Measurements from ENCODE around the gene GNMT.
"Not testable (repeated sequence)": the region's sequence is repeated elsewhere in the genome, so short reads cannot be mapped to it uniquely, and the experiment has no call there.

Gene GNMT

DNA sequence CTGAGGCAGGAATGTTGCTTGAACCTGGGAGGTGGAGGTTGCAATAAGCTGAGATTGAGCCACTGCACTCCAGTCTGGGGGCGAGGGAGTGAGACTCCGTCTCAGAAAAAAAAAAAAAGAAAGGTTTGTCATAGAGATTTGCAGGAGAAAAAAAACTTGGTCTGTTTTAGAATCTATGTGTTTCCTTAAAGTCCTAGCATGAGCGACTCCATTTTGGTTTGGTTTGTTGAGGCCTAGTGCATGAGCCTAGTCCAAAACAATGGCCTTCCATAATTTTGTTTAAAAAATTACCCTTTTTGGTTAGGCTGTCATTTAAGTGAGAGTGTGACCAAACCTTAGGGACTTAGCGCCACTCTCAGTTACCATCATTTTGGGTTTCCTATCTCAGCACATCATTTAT, 8.2 kb upstream of the GNMT start:
- no peaks in the 10 kb centered on the region for H3K36me3 ChIP-seq (ENCODE audit: control insufficient read depth, insufficient read depth, low read length)
- no peak overlapping the region for H3K9ac ChIP-seq (ENCODE audit: low read depth, low read length)
- H3K27me3 ChIP-seq (ENCODE audit: control insufficient read depth, insufficient read depth, low read length), result no peaks in the 10 kb centered on the region
- no peak overlapping the region for H3K4me3 ChIP-seq (ENCODE audit: low read depth, low read length)
- H3K4me1 ChIP-seq (ENCODE audit: control insufficient read depth, insufficient read depth, low read length), result peaks cover under 1% of the 10 kb centered on the region
- H3K9me3 ChIP-seq (ENCODE audit: control insufficient read depth, insufficient read depth, low read length), result no peaks in the 10 kb centered on the region

DNA sequence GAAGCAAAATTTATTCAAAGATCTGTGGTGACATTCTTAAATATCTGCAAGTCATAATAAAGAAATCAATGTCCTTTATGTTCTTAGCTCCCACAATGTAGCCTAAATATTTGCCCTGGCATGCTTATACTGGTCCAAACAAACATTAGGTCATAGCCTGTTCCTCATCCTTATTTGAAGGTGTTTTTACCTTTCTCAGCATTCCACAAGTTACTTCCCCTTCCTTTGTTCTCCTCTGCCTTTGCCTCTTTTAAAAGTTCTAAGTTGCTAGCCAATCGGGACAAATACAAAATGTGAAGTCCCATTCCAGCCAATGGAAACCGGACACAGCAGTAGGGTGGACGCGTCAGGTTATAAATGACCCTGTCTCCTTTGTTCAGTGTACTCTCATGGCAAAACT, 6.1 kb upstream of the GNMT start:
- H3K27me3 ChIP-seq (ENCODE audit: control insufficient read depth, insufficient read depth, low read length); H3K36me3 ChIP-seq (ENCODE audit: control insufficient read depth, insufficient read depth, low read length): not testable (repeated sequence)

DNA sequence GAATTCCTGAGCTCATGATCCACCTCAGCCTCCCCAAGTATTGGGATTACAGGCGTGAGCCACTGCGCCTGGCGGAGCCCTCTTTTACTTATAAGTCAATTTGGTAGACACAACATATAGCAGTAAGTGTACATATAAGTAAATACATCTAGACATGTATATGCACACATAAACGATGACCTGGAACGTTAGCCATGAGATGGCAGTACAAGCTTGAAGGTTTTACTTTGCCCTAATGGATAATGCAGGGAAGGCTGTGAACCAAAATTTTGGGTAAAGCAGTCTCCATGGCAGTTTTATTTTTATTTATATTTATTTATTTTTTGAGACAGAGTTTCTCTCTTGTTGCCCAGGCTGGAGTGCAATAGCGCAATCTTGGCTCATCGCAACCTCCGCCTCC, 2.4 kb upstream of the GNMT start:
- peaks cover 3% of the 10 kb centered on the region for H3K36me3 ChIP-seq (ENCODE audit: control insufficient read depth, insufficient read depth, low read length)
- H3K4me3 ChIP-seq (ENCODE audit: low read depth, low read length), result no peak overlapping the region
- H3K9ac ChIP-seq (ENCODE audit: low read depth, low read length), result no peak overlapping the region
- H3K27me3 ChIP-seq (ENCODE audit: control insufficient read depth, insufficient read depth, low read length), result peaks cover 17% of the 10 kb centered on the region
- H3K9me3 ChIP-seq (ENCODE audit: control insufficient read depth, insufficient read depth, low read length), result no peaks in the 10 kb centered on the region
- H3K4me1 ChIP-seq (ENCODE audit: control insufficient read depth, insufficient read depth, low read length), result peaks cover 2% of the 10 kb centered on the region

More for the DNA sequence above, 6.1 kb upstream of the GNMT start:
- not testable (repeated sequence) for H3K4me3 ChIP-seq (ENCODE audit: low read depth, low read length); H3K9ac ChIP-seq (ENCODE audit: low read depth, low read length); H3K4me1 ChIP-seq (ENCODE audit: control insufficient read depth, insufficient read depth, low read length); H3K9me3 ChIP-seq (ENCODE audit: control insufficient read depth, insufficient read depth, low read length)

DNA sequence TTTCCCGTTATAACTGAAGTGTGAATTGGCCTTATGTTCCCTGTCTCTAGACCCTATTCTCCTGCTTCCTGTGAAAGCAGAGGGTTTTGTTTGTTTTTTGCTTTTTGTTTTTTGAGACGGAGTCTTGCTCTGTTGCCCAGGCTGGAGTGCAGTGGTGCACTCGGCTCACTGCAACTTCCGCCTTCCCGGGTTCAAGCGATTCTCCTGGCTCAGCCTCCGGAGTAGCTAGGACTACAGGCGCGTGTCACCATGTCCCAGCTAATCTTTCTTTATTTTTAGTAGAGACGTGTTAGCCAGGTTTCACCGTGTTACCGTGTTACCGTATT, 674 bp upstream of the GNMT start:
- Histone ChIP-seq H3K4me1 (ENCODE audit: control insufficient read depth, insufficient read depth, low read length) (peaks cover 2% of the 10 kb centered on the region), H3K27me3 (ENCODE audit: control insufficient read depth, insufficient read depth, low read length) (peaks cover 17% of the 10 kb centered on the region), H3K36me3 (ENCODE audit: control insufficient read depth, insufficient read depth, low read length) (peaks cover 6% of the 10 kb centered on the region), H3K9ac (ENCODE audit: low read depth, low read length) (peak overlapping the region; percentile 79), H3K4me3 (ENCODE audit: low read depth, low read length) (peak overlapping the region; percentile 88), H3K9me3 (ENCODE audit: control insufficient read depth, insufficient read depth, low read length) (no peaks in the 10 kb centered on the region)

DNA sequence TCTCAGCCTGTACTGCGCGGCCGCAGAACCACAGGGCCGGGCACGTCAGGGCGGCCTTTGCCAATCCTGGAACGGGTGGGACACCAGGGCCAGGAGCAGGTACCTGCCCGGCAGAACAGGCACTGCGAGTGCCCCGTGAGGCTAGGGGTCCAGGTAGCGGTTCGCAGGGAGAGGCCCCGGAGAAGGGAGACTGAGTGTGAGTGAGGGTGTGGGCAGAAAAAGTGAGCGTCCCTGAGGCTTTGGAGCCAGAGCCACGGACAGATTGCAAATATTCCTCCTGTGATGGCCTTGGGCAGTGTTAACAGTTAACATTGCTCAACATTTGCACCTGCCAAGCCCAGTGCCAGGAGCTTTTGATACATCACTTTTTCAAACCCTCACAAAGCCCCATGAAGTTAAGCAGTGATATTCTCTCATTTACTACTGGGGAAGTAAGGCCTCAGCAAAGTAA, 491 bp downstream of the GNMT start:
- Histone ChIP-seq H3K9ac (ENCODE audit: low read depth, low read length) (no peak overlapping the region), H3K4me3 (ENCODE audit: low read depth, low read length) (peak overlapping the region; percentile 88), H3K27me3 (ENCODE audit: control insufficient read depth, insufficient read depth, low read length) (peaks cover 17% of the 10 kb centered on the region), H3K36me3 (ENCODE audit: control insufficient read depth, insufficient read depth, low read length) (peaks cover 6% of the 10 kb centered on the region), H3K4me1 (ENCODE audit: control insufficient read depth, insufficient read depth, low read length) (peaks cover 2% of the 10 kb centered on the region), H3K9me3 (ENCODE audit: control insufficient read depth, insufficient read depth, low read length) (no peaks in the 10 kb centered on the region)

DNA sequence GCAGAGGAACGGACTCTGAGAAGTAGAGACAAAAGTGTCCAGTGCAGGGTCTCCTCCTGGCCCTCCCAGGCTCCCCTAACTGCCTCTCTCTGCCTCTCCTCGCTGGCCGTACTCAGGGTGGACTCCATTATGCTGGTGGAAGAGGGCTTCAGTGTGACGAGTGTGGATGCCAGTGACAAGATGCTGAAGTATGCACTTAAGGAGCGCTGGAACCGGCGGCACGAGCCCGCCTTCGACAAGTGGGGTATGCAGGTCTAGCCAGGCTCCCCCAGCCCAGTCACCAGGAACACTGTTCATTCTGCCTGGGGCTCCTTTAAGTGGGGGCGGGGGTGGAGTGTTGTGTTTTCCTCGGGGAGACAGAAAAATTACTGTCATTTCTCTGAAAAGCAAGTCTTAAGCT, 1.5 kb downstream of the GNMT start:
- Histone ChIP-seq H3K4me3 (ENCODE audit: low read depth, low read length) (no peak overlapping the region), H3K4me1 (ENCODE audit: control insufficient read depth, insufficient read depth, low read length) (peaks cover 2% of the 10 kb centered on the region), H3K9ac (ENCODE audit: low read depth, low read length) (no peak overlapping the region), H3K9me3 (ENCODE audit: control insufficient read depth, insufficient read depth, low read length) (no peaks in the 10 kb centered on the region), H3K36me3 (ENCODE audit: control insufficient read depth, insufficient read depth, low read length) (peaks cover 6% of the 10 kb centered on the region), H3K27me3 (ENCODE audit: control insufficient read depth, insufficient read depth, low read length) (peaks cover 17% of the 10 kb centered on the region)

DNA sequence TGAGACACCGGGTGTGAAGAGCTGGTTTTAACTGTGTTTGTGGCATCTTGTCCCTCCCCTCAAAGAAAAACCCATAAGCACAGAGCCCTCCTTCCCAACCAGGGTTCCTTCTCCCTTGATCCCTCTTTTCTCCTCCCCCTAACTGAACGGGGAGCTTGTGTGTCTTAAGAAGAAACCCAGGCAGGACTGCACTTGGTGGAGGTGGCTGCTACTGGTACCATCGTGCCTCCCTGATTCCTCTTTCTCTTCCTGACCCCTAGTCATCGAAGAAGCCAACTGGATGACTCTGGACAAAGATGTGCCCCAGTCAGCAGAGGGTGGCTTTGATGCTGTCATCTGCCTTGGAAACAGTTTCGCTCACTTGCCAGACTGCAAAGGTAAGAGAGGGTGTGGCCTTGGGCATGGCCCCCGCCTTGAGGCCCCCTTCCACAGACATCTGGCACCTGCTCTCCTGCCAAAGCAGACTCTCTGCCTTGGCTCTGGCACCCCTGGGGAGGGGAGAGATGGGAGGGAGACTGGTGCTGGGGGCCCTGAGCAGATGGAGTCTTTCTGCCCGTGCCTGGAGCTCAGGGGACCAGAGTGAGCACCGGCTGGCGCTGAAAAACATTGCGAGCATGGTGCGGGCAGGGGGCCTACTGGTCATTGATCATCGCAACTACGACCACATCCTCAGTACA, 2.1 kb downstream of the GNMT start:
- Histone ChIP-seq H3K27me3 (ENCODE audit: control insufficient read depth, insufficient read depth, low read length) (peaks cover 17% of the 10 kb centered on the region), H3K36me3 (ENCODE audit: control insufficient read depth, insufficient read depth, low read length) (peaks cover 6% of the 10 kb centered on the region), H3K4me1 (ENCODE audit: control insufficient read depth, insufficient read depth, low read length) (no peaks in the 10 kb centered on the region), H3K9me3 (ENCODE audit: control insufficient read depth, insufficient read depth, low read length) (no peaks in the 10 kb centered on the region), H3K9ac (ENCODE audit: low read depth, low read length) (no peak overlapping the region), H3K4me3 (ENCODE audit: low read depth, low read length) (no peak overlapping the region)

DNA sequence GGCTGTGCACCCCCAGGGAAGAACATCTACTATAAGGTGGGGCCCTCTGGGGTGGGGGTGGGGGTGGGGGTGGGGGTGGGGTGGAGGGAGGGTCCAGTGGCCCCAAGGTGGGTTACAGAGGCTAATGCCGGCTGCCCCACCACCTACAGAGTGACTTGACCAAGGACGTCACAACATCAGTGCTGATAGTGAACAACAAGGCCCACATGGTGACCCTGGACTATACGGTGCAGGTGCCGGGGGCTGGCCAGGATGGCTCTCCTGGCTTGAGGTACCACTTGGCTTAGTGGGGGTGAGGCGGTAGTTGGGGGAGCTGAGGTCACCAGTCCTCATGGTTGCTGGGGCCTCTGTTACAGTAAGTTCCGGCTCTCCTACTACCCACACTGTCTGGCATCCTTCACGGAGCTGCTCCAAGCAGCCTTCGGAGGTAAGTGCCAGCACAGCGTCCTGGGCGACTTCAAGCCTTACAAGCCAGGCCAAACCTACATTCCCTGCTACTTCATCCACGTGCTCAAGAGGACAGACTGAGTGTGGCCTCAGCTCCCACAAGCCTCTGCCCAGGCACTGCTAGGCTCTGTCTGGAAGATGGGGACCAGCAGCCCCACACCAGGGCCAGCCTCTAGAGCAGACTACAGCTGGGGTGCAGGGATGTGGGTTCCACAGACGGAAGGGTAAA, 2.8 kb downstream of the GNMT start:
- H3K27me3 ChIP-seq (ENCODE audit: control insufficient read depth, insufficient read depth, low read length), result peaks cover 17% of the 10 kb centered on the region
- no peaks in the 10 kb centered on the region for H3K4me1 ChIP-seq (ENCODE audit: control insufficient read depth, insufficient read depth, low read length)
- H3K4me3 ChIP-seq (ENCODE audit: low read depth, low read length), result no peak overlapping the region
- H3K36me3 ChIP-seq (ENCODE audit: control insufficient read depth, insufficient read depth, low read length), result peaks cover 6% of the 10 kb centered on the region
- H3K9ac ChIP-seq (ENCODE audit: low read depth, low read length), result no peak overlapping the region
- H3K9me3 ChIP-seq (ENCODE audit: control insufficient read depth, insufficient read depth, low read length), result no peaks in the 10 kb centered on the region

DNA sequence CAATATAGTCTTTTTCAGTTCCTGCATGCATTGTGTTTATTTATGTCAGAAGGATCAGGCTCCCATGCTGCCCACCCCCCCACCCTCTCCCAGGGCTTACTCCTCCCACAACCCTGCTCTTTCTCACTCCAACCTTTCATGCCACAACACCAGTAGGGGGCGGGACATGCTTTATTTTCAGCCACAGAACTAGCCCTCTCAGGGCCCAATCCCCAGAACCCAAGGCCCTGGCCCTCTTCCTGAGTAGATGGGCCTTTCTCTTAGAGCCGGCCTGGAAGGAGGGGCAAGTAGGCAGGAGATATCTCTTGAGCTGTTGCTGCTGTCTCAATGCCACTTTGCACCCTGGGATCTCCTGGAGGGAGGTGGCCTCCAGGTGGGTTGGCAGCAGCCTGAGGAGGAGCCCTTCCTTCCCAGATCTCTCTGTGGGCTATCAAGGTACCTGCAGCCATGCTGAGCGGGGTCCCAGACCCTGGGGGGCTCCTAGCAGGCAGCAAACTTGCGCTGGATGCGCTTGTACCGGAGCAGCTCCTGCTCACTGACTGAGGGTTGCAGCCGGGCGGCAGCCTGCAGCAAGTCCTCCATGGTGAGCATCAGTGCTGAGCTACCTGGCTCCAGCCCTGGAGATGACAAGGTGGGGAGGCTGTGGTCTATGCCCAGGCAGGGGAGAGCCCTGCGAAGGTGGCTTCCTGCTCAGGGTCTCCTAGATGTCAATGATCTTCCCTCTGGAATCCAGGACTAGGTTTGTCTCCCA, 3.5 kb downstream of the GNMT start:
- H3K4me1 ChIP-seq (ENCODE audit: control insufficient read depth, insufficient read depth, low read length), result no peaks in the 10 kb centered on the region
- H3K9me3 ChIP-seq (ENCODE audit: control insufficient read depth, insufficient read depth, low read length), result no peaks in the 10 kb centered on the region
- H3K9ac ChIP-seq (ENCODE audit: low read depth, low read length), result no peak overlapping the region
- peaks cover 9% of the 10 kb centered on the region for H3K36me3 ChIP-seq (ENCODE audit: control insufficient read depth, insufficient read depth, low read length)
- H3K4me3 ChIP-seq (ENCODE audit: low read depth, low read length), result no peak overlapping the region
- peaks cover 17% of the 10 kb centered on the region for H3K27me3 ChIP-seq (ENCODE audit: control insufficient read depth, insufficient read depth, low read length)

DNA sequence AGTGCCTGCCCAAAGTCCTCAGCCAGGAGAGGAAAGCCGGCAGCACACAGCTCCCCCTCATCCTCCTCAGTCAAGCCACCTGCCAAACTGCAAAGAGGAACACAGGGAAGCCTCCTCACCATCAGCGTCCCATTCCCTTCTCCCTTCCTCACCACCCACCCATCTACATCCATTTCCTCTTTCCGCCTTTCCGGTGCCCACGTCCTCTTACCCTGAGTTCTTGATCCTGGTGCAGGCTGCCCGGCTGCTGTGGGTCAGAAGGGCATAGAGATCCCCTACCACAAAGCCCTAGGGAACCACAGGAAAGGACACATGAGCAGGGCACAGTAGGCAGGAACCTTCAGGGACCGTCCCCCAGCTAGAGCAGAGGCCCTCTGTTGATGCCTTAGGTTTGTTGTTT, 6.0 kb downstream of the GNMT start:
- H3K4me1 ChIP-seq (ENCODE audit: control insufficient read depth, insufficient read depth, low read length), result peaks cover 3% of the 10 kb centered on the region
- peaks cover 4% of the 10 kb centered on the region for H3K27me3 ChIP-seq (ENCODE audit: control insufficient read depth, insufficient read depth, low read length)
- H3K9ac ChIP-seq (ENCODE audit: low read depth, low read length), result no peak overlapping the region
- no peaks in the 10 kb centered on the region for H3K9me3 ChIP-seq (ENCODE audit: control insufficient read depth, insufficient read depth, low read length)
- peaks cover 6% of the 10 kb centered on the region for H3K36me3 ChIP-seq (ENCODE audit: control insufficient read depth, insufficient read depth, low read length)
- no peak overlapping the region for H3K4me3 ChIP-seq (ENCODE audit: low read depth, low read length)

DNA sequence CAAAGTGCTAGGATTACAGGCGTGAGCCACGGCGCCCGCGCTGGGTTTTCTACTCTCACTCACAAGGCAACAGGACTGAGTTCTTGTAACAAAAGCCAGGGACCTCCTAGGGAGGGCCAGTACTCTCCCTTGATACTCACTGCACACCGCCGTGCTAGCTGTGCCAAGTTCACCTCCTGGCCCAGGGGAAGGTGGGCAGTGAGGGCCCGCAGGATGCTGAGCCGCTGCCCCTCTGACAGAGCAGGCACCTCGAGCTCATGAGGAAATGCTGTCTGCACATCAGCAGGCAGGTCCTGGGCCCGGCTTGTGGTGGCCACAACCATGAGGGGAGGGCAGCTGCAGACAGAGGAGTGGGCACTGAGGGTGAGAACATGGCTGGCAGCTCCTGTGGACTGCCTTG, 6.7 kb downstream of the GNMT start:
- Histone ChIP-seq H3K36me3 (ENCODE audit: control insufficient read depth, insufficient read depth, low read length) (peaks cover 6% of the 10 kb centered on the region), H3K27me3 (ENCODE audit: control insufficient read depth, insufficient read depth, low read length) (no peaks in the 10 kb centered on the region), H3K9me3 (ENCODE audit: control insufficient read depth, insufficient read depth, low read length) (no peaks in the 10 kb centered on the region), H3K9ac (ENCODE audit: low read depth, low read length) (no peak overlapping the region), H3K4me1 (ENCODE audit: control insufficient read depth, insufficient read depth, low read length) (peaks cover 3% of the 10 kb centered on the region), H3K4me3 (ENCODE audit: low read depth, low read length) (no peak overlapping the region)
